Spleen (tissue), 7 donors: ENCODE data around the gene NDE1.

Experiments
- POLR2A ChIP-seq, 3 donors: fragments of 450-650 bp; IDR thresholded peaks; one replicate each; pipeline ENCODE4 v1.5.1; 2017; ENCODE audit warnings: antibody characterized with exemption in 3 of 3, mild to moderate bottlenecking in 1 of 3
- TF ChIP-seq, protein P1 (sequence below), 11 experiments: fragments of 200-600 bp in 7 of 11; fragments of 450-650 bp in 4 of 11; sonication (generic) in 4 of 11; IDR thresholded peaks in 8 of 11; conservative IDR thresholded peaks in 3 of 11; 1 replicate in 7 of 11; 2 replicates in 4 of 11; pipeline versions ENCODE4 v1.4.0 to v1.8.0; 2016 to 2021; ENCODE audit warnings: antibody characterized with exemption in 11 of 11, inconsistent platforms in 4 of 11, mild to moderate bottlenecking in 1 of 11
- donor health status: DM: no; HTN: no; CAD: no; lungs with moderate emphysema.
- donor health status: DM: no; HTN: no; CAD: no.
- donor health status: DM: no; HTN: no; CAD: no.

- TF ChIP-seq POLR2A (IDR thresholded peaks at IDR 0.05): no peak
- TF ChIP-seq, protein P1, sequence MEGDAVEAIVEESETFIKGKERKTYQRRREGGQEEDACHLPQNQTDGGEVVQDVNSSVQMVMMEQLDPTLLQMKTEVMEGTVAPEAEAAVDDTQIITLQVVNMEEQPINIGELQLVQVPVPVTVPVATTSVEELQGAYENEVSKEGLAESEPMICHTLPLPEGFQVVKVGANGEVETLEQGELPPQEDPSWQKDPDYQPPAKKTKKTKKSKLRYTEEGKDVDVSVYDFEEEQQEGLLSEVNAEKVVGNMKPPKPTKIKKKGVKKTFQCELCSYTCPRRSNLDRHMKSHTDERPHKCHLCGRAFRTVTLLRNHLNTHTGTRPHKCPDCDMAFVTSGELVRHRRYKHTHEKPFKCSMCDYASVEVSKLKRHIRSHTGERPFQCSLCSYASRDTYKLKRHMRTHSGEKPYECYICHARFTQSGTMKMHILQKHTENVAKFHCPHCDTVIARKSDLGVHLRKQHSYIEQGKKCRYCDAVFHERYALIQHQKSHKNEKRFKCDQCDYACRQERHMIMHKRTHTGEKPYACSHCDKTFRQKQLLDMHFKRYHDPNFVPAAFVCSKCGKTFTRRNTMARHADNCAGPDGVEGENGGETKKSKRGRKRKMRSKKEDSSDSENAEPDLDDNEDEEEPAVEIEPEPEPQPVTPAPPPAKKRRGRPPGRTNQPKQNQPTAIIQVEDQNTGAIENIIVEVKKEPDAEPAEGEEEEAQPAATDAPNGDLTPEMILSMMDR (IDR thresholded peaks at IDR 0.05 in 8 of 11, conservative IDR thresholded peaks at IDR 0.05 in 3 of 11): no peak
These were observed 85.6 kb downstream of the NDE1 start for GRCh38 chr16:15735610-15736009.
